ENCODE results near the gene GRIK4. TPM values are rescaled to one million over a fixed set of nuclear protein-coding genes. Genes with fewer than 3 reads are reported as not detected.

Gene GRIK4
- total and polyA plus RNA-seq, 12 donors = 0.33 to 4.8 (median 3.0) TPM

- Histone ChIP-seq H3K4me3 (no peak overlapping the region), H3K4me1 (replicated peaks in 1 of 2) (no peaks in the 10 kb centered on the region), H3K36me3 (replicated peaks in 1 of 2) (no peaks in the 10 kb centered on the region), H3K9me3 (replicated peaks in 1 of 3) (no peaks in the 10 kb centered on the region), H3K27ac (no peak overlapping the region), H3K27me3 (no peaks in the 10 kb centered on the region)
- TF ChIP-seq CTCF (IDR thresholded peaks at IDR 0.05) (no peak), POLR2A (IDR thresholded peaks at IDR 0.05) (no peak)
- 77 to 86% (median 80%) methylated on average over 3 of the region's 3 CpGs for WGBS, 4 donors
- DNase-seq = no peak
- intact Hi-C loops (cut with DNase I) = loop anchor here (10.0 kb wide), 2 partner anchors 273 to 347 kb away; partner anchors contain the start of gene ARHGEF12 (in 1 of the 2)
These were observed 170.7 kb downstream of the GRIK4 start for GRCh38 chr11:120682332-120682649.

- H3K4me1 ChIP-seq (replicated peaks in 1 of 2) = no peaks in the 10 kb centered on the region
- no peaks in the 10 kb centered on the region for H3K36me3 ChIP-seq (replicated peaks in 1 of 2)
- no peaks in the 10 kb centered on the region for H3K27me3 ChIP-seq
- TF ChIP-seq CTCF (IDR thresholded peaks at IDR 0.05) = no peak
- no peak for TF ChIP-seq POLR2A (IDR thresholded peaks at IDR 0.05)
- 86 to 95% (median 93%) methylated on average over 5 of the region's 5 CpGs for WGBS, 4 donors
- no peaks in the 10 kb centered on the region for H3K9me3 ChIP-seq (replicated peaks in 1 of 3)
- no peak overlapping the region for H3K4me3 ChIP-seq
- intact Hi-C loops (cut with DNase I) = loop anchor here (10.0 kb wide), 2 partner anchors 272 to 348 kb away; partner anchors contain the start of gene ARHGEF12 (in 1 of the 2)
- H3K27ac ChIP-seq = no peak overlapping the region
- DNase-seq = no peak
These were observed 171.3 kb downstream of the GRIK4 start for GRCh38 chr11:120682866-120683265.

GRCh38 chr11:120686516-120686915 is 175.0 kb downstream of the GRIK4 start:
- Histone ChIP-seq H3K9me3 (replicated peaks in 1 of 3) (no peaks in the 10 kb centered on the region), H3K4me3 (no peak overlapping the region), H3K36me3 (replicated peaks in 1 of 2) (no peaks in the 10 kb centered on the region), H3K4me1 (replicated peaks in 1 of 2) (no peaks in the 10 kb centered on the region), H3K27me3 (no peaks in the 10 kb centered on the region), H3K27ac (no peak overlapping the region)
- WGBS, 4 donors = 81 to 93% (median 85%) methylated on average over 7 of the region's 7 CpGs
- intact Hi-C loops (cut with DNase I) = loop anchor here (5.0 to 10.0 kb wide), 4 partner anchors 174 to 352 kb away; partner anchors contain the start of genes ARHGEF12 (in 1 of the 2) and GRIK4 (in 1 of the 2)
- no peak for DNase-seq
- TF ChIP-seq POLR2A (IDR thresholded peaks at IDR 0.05) = no peak
- TF ChIP-seq CTCF (IDR thresholded peaks at IDR 0.05) = no peak

- no peak for DNase-seq
- 76 to 84% (median 79%) methylated on average over 1 of the region's 1 CpG for WGBS, 4 donors
- Histone ChIP-seq H3K4me3 (no peak overlapping the region), H3K27ac (no peak overlapping the region), H3K9me3 (replicated peaks in 1 of 3) (no peaks in the 10 kb centered on the region), H3K36me3 (replicated peaks in 1 of 2) (no peaks in the 10 kb centered on the region), H3K27me3 (no peaks in the 10 kb centered on the region), H3K4me1 (replicated peaks in 1 of 2) (no peaks in the 10 kb centered on the region)
- intact Hi-C loops (cut with DNase I) = loop anchor here (5.0 to 10.0 kb wide), 4 partner anchors 176 to 353 kb away; partner anchors contain the start of genes ARHGEF12 (in 1 of the 2) and GRIK4 (in 1 of the 2)
- TF ChIP-seq POLR2A (IDR thresholded peaks at IDR 0.05) = no peak
These were observed 176.6 kb downstream of the GRIK4 start for GRCh38 chr11:120688163-120688562.
